HG03097 (cell line): Measurements from ENCODE around the gene HHAT.

Experiments
- ATAC-seq: cut with Tn5 transposase; IDR thresholded peaks from one replicate; pipeline ENCODE4 v1.9.1; 2021; ENCODE audit not compliant: unreplicated experiment, low FRiP score

HHAT gene

GRCh38 chr1:210696709-210697108, 368.0 kb downstream of the HHAT start:
- peak; percentile 96 for ATAC-seq

- no peak for ATAC-seq
These were observed 368.5 kb downstream of the HHAT start for GRCh38 chr1:210697185-210697584.

- ATAC-seq, result no peak
These were observed 370.0 kb downstream of the HHAT start for GRCh38 chr1:210698661-210699060.

GRCh38 chr1:210700083-210700482, 371.4 kb downstream of the HHAT start:
- no peak for ATAC-seq

- no peak for ATAC-seq
These were observed 371.8 kb downstream of the HHAT start for GRCh38 chr1:210700511-210700910.

GRCh38 chr1:210702506-210702905, 373.8 kb downstream of the HHAT start:
- ATAC-seq, result no peak

GRCh38 chr1:210703593-210703992, 374.9 kb downstream of the HHAT start:
- ATAC-seq, result no peak

- no peak for ATAC-seq
These were observed 376.4 kb downstream of the HHAT start for GRCh38 chr1:210705086-210705485.

- no peak for ATAC-seq
These were observed 377.5 kb downstream of the HHAT start for GRCh38 chr1:210706246-210706645.

GRCh38 chr1:210707300-210708240, 378.9 kb downstream of the HHAT start:
- no peak for ATAC-seq

- no peak for ATAC-seq
These were observed 381.0 kb downstream of the HHAT start for GRCh38 chr1:210709701-210710100.

GRCh38 chr1:210711825-210712612, 383.3 kb downstream of the HHAT start:
- ATAC-seq, result no peak

- ATAC-seq, result no peak
These were observed 386.4 kb downstream of the HHAT start for GRCh38 chr1:210715072-210715471.

- ATAC-seq, result no peak
These were observed 393.8 kb downstream of the HHAT start for GRCh38 chr1:210722410-210723081.

GRCh38 chr1:210723646-210724045, 394.9 kb downstream of the HHAT start:
- no peak for ATAC-seq

GRCh38 chr1:210724768-210725167, 396.1 kb downstream of the HHAT start:
- ATAC-seq, result no peak
